ENCODE results near the gene CNTNAP2.

CNTNAP2 gene

GRCh38 chr7:147541261-147541660 lies 1424.7 kb downstream of the CNTNAP2 start:
- TF ChIP-seq CTCF (IDR thresholded peaks at IDR 0.05; ENCODE audit: low read depth, low read length) = no peak
- in situ Hi-C loops (cut with HindIII; ENCODE audit: low sequenced_read_pairs) = no loop called here
- no peak for DNase-seq (ENCODE audit: low read depth, low spot score)
- H3K4me3 ChIP-seq (ENCODE audit: low read depth, low read length) = no peak overlapping the region

DNA sequence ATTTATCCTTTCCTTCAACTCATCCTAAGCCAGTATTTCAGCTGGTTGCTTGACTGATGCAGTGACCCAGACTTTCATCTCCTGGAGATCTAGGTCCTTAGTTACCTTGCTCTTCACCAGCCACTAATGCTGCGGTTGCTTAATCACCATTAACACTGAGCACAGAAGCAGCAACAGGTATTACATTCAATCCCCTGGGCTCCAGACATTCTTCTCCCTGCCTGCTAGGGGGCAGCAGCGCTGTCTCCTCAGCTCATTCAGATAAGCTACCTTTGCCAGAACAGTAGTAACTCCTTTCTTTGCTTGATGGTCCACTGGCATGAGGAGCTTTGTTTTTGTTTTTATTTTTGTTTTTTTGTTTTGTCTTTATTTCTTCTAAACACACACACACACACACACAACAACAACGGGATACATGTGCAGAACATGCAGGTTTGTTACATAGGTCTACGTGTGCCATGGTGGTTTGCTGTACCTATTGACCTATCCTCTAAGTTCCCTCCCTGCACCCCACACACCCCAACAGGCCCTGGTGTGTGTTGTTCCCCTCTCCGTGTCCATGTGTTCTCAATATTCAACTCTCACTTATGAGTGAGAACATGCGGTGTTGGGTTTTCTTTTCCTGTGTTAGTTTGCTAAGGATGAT lies 1430.8 kb downstream of the CNTNAP2 start:
- DNase-seq (ENCODE audit: low read depth, low spot score) = peak; percentile 9
- in situ Hi-C loops (cut with HindIII; ENCODE audit: low sequenced_read_pairs) = no loop called here
- TF ChIP-seq CTCF (IDR thresholded peaks at IDR 0.05; ENCODE audit: low read depth, low read length) = peak; percentile 53
- no peak overlapping the region for H3K4me3 ChIP-seq (ENCODE audit: low read depth, low read length)

DNA sequence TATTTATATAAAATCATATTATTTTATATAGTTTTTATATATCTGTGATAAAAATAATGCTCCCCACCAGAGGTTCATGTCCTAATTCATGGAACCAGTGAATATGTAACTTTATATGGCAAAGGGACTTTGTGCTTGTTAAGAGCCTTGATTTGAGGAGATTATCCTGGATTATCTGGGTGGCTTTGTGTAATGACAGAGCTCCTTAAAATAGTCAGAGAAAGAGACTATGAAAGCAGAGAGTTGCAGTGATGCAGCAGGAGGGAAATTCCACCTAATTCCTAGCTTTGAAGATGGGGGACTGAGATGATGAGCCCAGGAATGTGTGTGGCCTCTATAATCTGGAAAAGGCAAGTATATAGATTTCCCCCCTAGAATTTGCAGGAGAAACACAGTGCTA lies 1439.7 kb downstream of the CNTNAP2 start:
- no peak for TF ChIP-seq CTCF (IDR thresholded peaks at IDR 0.05; ENCODE audit: low read depth, low read length)
- in situ Hi-C loops (cut with HindIII; ENCODE audit: low sequenced_read_pairs) = no loop called here
- H3K4me3 ChIP-seq (ENCODE audit: low read depth, low read length) = no peak overlapping the region
- DNase-seq (ENCODE audit: low read depth, low spot score) = no peak

GRCh38 chr7:147563669-147564068 lies 1447.1 kb downstream of the CNTNAP2 start:
- in situ Hi-C loops (cut with HindIII; ENCODE audit: low sequenced_read_pairs) = no loop called here
- TF ChIP-seq CTCF (IDR thresholded peaks at IDR 0.05; ENCODE audit: low read depth, low read length) = no peak
- DNase-seq (ENCODE audit: low read depth, low spot score) = no peak
- no peak overlapping the region for H3K4me3 ChIP-seq (ENCODE audit: low read depth, low read length)

GRCh38 chr7:147564786-147565476 lies 1448.3 kb downstream of the CNTNAP2 start:
- no peak overlapping the region for H3K4me3 ChIP-seq (ENCODE audit: low read depth, low read length)
- TF ChIP-seq CTCF (IDR thresholded peaks at IDR 0.05; ENCODE audit: low read depth, low read length) = no peak
- DNase-seq (ENCODE audit: low read depth, low spot score) = no peak
- in situ Hi-C loops (cut with HindIII; ENCODE audit: low sequenced_read_pairs) = no loop called here

DNA sequence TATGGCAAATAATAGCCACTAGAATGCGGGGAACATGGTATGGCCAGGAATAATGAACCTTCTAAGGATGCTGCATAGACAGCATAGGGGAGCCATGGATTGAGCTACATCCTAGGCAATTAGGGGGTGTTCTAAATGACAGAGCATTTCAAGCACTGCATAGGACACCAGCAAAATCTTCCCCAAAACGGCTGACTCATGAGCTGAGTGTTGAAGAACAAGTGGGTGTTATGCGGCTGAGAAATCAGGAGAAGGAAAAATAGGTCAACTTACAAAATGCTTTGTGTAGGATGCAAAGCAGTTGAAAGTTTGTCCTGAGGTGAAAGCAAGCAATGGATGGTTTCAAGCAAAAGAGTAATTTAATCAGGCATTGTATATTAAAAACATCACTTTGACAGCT lies 1450.4 kb downstream of the CNTNAP2 start:
- in situ Hi-C loops (cut with HindIII; ENCODE audit: low sequenced_read_pairs) = no loop called here
- TF ChIP-seq CTCF (IDR thresholded peaks at IDR 0.05; ENCODE audit: low read depth, low read length) = no peak
- no peak overlapping the region for H3K4me3 ChIP-seq (ENCODE audit: low read depth, low read length)
- DNase-seq (ENCODE audit: low read depth, low spot score) = no peak

Data from astrocyte of the spinal cord (primary cell).